Measurements from ENCODE around the gene DNAL1. TPM values are rescaled to one million over a fixed set of nuclear protein-coding genes. Genes with fewer than 3 reads are reported as not detected.

The DNAL1 gene
- total RNA-seq, 1 donor from 2014 or later: 6.6 TPM

DNA sequence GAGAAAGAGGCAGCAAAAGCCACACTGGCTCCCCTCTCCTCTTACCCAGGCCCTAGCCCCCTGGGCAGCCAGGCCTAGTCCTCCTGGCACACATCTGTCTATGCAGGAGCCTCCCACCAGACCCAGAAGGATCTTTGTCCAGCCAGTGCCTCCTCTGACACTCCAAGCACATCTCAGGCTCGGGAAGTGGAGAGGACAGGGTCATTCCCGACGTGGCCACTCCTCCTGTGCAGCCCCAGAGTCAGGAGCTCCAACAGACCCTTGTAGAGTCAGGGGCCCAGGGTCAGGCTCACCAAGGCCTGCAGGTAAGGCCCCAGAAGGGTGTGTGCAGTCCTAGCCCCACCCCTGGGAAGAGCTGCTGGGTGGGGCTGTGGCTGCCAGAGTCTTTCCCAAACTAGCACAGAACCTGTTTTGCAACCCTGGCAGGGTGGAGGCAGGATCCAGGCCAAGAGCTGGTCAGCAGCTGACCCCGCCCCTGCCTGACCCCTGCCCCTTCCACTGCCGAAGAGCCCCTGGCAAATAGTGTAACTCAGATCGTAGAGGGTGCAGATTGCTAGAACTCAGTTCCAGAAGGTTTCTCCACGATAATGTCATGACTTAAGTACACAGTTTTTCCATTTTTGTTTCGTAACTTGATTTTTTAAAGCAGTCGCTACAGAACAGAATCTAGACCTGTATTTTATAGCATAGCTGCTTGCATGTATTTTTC, 96.0 kb downstream of the DNAL1 start:
- intact Hi-C loops (cut with micrococcal nuclease): loop anchor here (1.0 to 5.0 kb wide), 6 partner anchors 12 to 147 kb away; partner anchors contain the start of gene ZNF410

DNA sequence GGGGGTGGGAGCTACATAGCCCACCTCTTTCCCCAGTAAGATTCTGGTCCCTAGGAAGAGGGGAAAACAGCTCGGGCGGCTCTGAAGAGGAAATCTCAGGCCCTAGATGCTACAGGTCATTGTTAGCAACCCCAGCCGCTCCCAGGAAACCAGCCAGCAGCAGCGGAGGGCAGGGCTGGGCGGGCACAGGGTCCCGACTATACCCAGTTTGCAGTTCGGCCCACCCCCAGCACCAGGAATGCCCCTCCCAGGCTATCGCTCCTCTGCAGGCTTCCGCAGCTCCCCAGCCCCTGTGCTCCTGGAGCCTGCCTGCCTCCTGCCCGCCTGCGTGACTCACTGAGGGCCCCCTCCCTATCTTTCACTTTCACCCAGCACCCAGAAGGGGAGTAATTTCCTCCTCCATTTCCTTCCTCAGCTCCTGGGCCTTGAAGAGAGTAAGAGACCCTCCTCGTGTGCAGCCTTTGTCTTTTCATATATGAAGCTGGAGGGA, 96.6 kb downstream of the DNAL1 start:
- intact Hi-C loops (cut with micrococcal nuclease): loop anchor here (1.0 to 5.0 kb wide), 6 partner anchors 13 to 146 kb away; partner anchors contain the start of gene ZNF410

DNA sequence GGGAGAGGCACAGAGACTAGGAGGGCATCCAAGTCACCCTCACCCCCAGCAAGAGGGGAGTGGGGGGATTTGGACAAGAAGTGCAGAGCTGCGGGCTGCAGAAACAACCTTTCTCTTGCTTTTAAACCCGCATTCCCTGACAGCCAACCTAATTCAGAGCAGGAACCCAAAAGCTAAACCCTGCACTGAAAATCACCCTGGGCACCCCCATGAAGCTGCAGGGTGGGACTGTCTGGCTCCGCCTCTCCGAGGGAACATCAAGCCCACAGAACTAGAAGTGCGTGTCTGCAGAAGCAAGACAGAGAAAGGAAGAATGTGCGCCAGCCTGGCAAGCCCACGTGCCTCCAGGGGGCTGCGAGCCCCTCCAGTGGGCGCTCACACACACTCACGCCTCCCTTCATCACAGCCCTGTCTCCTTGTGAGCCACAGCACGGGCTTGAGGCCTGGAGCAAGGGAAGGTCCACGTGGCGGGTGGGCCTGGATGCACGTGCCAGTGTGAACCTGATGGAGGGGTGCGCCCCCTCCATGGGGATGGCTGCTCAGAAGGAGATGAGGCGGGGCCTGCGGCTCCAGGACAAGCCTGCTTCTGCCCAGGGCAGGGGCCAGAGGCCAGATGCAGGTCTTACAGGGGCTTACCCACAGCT, 97.2 kb downstream of the DNAL1 start:
- intact Hi-C loops (cut with micrococcal nuclease): loop anchor here (1.0 to 5.0 kb wide), 7 partner anchors 12 to 145 kb away; partner anchors contain the start of gene ZNF410

DNA sequence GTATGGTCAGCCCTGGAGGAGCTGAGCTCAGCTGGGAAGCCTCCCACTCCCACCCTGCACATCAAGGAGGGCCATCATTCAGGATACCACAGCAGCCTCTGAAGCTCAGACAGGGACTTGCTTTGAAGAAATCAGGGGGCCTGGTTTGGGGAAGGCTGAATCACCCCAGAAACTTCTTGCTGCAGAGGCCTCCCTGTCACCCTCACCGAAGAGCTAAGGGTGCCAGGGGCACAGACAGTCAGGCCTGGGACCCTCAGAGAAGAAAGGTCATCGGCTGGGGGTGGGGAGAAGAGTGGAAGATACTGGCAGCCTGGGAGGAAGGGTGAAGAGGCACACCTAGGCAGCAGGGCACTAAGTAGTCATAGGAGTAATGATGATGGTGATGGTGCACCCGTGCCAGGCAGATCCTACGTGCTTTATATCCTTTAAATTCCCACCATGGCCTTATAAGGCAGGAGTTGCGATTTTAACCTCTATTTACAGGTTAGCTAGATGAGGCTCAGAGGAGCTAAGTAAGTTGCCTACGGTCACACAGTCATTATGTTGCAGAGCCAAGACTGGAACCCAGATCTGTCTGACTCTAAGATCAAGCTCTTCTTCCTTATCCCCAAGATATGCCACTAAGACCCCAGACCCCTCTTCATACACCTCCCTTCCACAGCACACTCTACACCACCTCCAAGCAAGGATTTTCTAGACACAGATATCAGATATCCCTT, 97.9 kb downstream of the DNAL1 start:
- intact Hi-C loops (cut with micrococcal nuclease): loop anchor here (2.0 to 5.0 kb wide), 3 partner anchors 30 to 145 kb away; partner anchors contain the start of gene ZNF410

DNA sequence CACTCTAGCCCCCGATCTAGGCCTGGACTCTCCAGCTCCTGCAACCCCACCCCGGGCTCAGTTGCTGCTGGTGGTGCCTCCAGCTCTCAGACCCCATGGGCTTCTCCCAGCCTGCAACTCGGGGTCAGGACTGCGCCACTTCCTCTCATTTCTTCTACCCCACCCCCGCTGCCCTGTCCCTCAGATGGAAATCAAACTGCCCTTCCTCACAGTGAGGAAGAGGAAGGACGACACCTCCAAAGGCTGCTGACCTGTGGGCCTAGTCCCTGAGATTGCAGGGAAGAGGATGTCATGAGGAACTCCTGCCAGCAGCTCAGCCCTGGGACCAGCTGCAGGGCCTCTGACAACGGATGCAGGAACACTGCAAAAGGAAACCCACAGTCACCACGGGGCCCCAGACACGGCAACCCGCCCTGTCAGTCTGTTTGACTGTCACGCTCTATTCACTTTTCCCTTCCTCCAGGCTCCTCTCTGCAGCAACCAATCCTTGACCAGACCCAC, 98.7 kb downstream of the DNAL1 start:
- intact Hi-C loops (cut with micrococcal nuclease): loop anchor here (2.0 to 5.0 kb wide), 3 partner anchors 31 to 144 kb away; partner anchors contain the start of gene ZNF410

DNA sequence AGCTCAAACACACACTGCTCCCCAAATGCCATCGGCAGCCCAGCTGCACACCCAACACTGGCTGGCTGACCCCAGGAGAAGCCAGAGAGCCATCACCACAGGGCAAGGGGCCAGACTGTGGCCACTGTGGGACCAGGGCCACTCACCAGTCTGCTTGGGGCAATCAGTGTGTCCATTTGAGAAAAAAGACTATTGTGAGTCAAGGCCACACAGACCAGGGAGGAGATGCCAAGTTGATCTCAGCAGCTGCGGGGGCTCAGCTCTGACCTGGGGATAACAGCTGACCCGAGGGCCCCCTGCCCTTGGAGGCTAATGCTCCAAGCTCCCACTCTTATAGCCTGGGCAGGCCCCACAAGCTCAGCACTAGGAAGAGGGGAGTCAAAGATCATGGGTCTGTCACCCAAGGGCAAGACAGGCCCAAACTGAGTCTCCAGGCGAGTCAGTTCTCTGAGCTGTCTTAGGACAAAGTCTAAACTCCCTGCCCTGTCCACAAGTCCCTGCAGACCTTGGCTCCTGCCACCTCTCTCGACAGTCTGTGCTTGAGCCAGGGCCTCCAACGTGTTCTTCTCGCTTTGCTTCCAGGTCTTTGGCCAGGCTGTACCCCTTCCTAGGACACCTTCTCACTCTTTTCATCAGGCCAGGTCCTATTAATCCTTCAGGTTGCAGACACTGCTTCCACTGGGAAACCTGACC, 99.5 kb downstream of the DNAL1 start:
- intact Hi-C loops (cut with micrococcal nuclease): loop anchor here (5.0 kb wide), 2 partner anchors 83 to 143 kb away; partner anchors contain the start of gene ZNF410

DNA sequence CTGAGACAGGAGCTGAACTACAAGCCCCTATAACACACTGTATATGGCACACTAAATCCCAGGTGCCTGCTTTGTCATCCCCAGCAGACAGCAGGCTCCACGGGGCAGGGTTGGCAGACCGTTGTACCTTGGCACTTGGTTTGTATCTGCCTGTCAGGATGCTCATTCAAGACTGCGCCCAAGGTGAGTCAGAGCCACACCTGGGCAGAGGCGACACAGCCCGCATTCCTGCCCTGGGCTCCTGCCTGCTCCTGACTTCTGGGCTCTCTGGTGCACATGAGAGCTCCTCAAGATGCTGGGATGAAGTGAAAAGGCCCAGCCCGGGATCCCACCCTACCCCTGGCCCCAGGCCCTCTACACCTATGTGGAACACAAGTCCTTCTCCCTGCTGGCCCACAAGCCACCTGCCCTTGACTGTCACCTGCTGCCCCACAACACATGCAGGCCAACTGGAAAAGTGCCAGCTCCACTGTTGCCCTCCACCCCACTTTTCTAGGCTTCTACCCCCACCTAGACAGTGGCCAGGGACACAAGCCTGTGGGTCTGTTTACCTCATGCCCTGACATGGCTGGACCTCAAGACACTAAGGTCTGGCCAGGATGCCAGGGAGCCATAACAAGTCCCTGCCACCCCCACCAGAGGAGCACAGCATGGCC, 100.2 kb downstream of the DNAL1 start:
- intact Hi-C loops (cut with micrococcal nuclease): loop anchor here (5.0 kb wide), 2 partner anchors 82 to 142 kb away; partner anchors contain the start of gene ZNF410

DNA sequence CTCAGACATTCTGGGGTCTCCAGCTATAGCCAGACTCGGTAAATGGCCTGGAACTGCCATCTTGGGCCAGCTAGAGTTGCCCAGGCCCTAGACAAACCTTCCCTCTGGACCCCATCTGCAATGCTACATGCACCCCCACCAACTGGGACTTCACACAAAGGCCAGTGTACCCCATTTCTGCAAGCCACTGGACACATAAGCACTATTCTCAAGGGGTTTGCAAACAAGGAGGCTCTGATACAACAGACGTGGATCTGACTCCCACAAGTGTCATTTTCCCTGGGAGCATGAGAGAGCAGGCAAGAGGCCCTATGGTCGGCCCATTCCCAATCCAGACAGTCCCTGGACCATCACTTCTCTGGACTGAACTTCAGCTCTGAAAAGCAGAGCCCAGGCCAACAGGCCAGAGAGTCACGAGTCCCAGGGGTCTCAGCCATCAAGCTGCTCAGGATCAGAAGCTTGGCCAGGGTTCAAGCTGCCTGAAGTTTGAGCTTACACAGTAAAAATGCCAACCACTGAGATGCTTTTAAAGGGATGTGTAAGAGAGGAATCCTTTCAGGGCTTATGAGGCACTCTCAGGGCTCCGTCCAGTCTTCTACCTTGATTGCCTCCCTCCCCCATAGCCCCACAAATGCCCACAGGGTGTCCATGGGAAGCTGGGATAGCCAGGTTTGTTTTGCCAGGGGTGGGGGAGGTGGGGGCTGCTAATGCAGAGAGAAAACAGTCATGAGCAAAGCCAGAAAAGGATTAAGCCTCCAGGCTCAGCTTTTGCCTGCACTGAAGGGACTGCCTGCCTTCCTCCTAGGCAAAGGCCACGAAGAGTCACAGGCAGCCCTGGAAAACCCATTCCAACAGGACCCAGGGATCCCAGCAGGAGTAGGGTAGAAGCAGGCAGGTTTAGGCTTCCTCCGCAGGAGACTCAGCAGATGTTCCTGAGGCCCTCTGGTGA, 101.1 kb downstream of the DNAL1 start:
- intact Hi-C loops (cut with micrococcal nuclease): no loop called here

DNA sequence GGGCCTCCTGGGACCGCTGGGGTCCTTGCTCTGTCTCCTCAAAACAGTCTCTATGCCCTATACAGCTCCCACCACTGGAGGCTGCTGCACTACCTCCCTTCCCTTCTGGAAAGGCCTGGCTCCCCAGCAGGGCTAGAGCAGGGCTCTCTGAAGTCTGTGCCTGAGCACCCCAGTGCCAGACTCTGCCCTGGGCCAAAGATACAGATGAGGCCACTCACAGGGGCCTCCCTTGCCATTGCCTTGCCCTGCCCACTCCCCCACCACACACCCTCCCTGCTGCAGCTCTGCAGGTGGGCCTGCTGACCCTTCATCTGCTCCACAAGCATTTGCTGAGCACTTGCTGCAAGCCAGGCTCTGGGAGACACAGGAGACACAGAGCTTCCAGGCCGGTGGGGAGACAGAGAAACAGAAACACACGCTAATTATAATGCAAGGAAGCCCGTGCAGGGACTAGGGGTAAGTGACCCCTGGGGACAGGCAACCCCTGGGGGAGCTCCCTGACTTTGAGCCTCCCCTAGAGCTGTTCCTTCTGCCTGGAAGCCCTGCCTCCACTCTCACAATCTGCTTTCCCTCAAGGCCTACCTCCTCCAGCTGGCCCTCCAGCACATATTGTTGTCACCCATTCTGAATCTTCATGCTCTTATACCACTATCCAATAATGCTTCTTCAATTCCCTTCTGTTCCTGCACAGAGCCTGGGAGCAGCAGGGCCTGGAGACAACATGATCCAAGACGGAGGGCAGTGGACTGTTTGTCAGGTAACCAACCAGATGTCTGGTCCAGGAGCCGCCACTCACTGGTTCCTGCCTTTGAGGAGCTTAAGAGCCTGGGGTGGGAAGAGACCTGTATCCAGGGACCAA, 102.0 kb downstream of the DNAL1 start:
- intact Hi-C loops (cut with micrococcal nuclease): no loop called here

DNA sequence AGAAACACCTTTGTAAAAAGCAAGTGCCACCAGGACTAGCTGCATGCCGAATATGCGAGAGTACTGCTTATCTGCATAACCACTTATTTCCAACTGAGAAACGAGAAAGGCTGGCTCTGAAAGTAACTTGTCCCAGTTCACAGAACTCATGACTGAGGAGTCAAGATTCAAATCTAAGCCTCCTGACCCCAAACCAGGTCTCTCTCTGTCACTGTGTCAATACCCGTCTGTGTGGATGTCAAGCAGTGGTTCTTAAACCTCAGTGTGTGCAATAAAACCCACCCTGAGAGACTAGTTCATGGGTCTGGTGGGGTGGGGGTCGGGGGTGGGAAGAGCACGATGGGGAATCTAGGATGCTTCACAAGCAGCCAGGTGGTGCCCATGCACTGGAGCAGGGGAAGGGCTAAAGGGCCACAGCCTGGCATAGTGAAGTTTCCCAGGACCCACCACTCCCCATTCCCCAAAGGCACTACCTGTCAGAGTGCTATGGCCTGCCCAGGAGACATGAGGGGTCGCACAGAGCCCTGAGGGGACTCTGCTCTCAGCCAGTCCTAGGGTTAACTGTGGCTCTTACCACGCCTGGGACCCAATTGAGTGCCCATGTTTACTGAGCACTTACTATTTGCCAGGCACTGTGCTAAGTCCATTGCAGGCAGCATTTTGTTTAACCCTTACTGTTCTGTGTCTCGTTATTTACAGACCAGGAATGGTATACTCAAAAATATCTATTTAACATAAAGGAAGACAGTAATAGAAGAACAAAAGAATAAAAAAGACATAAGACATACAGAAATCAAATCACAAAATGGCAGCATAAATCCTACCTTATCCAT, 102.8 kb downstream of the DNAL1 start:
- intact Hi-C loops (cut with micrococcal nuclease): no loop called here

DNA sequence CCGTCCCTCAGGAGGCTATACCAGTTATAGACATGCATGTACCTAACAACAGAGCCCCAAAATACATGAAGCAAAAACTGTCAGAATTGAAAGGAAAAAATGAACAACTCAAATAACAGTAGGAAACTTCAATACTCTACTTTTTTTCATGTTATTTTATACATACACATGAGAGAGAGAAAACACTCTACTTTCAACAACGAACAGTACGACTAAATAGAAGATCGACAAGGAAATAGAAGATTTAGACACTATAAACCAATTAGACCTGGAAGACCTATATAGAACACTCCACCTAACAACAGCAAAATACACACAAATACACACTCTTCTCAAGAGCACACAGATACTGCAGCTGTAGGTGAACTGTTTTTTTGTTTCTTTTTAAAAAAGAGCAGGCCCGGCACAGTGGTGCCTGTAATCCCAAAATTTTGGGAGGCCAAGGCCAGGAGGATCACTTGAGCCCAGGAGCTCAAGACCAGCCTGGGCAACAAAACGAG, 104.1 kb downstream of the DNAL1 start:
- intact Hi-C loops (cut with micrococcal nuclease): no loop called here

DNA sequence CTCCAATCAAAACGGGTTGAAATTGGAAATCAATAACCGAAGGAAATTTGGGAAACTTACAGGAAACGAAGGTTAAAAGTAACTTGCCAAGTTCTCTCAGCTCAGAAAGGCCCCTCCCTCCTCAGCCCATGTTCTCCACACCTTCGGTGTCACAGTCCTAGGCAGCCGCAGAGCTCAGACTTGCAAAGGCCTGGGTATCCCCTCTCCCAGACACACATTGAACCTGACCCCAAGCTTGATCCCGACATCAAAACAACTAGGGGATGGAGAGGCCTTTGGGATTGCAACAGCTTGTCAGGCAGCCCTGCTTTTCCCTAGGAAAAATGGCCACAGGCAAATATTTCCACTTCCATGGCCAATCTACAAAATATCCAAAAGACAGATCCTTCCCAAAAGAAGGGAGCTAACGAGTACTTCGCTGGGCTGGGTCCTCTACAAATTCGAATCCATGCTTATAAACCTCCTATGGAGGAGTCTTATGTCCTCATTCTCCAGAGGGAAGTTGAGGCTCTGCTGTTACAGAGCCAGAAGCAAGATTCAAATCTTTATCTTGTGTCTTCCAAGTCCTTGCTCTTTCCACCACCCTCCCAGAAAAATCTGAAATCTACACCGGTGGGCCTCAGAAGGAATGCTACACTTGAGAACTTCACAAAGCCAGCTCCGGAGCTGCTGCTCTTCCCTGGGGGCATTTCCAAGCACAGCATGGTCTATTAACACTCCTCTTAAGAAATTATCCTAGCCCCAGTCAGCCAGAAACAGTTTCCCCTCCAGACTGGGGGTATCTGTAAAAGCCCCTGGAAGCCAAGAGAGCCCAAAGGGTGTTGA, 105.1 kb downstream of the DNAL1 start:
- intact Hi-C loops (cut with micrococcal nuclease): no loop called here

DNA sequence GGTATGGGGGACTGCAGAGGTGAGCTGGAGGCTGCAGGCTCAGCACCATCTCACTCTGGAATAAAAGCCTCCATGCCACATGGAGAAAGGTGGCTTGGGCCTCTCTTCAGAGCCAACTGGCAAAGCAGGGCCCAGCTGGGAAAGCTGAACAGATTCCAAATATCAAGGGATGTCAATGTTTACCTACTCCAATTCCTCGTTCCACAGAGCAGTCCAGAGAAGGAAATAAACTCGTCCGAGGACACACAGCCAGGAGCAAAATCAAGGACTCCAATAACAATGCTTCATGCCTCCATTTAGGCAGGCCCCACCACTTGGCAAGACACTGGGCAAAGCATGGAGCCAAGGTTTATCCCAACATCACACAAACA, 105.7 kb downstream of the DNAL1 start:
- intact Hi-C loops (cut with micrococcal nuclease): no loop called here

DNA sequence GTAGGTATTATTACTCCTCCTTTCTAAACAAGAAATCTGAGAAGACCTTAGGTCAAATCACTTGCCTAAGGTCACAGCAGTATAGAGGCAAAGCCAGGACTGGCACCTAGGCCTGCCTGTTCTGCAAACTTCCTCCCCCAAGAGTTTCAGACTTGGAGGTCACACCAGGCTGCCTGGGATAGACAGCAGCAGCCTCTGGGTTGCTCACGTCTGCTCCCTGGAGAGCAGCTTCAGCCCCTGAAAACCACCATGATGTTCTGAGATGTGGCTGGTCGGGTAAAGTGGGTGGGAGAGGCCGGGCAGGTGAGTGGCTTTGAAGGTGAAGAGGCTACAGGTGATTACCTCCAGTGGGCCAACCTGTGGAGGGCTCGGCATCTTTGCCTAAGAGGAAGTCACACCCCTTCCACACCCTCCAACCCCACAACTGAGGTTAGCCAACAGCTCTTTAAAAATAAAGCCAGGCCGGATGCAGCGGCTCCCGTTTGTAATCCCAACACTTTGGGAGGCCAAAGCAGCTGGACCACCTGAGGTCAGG, 106.4 kb downstream of the DNAL1 start:
- intact Hi-C loops (cut with micrococcal nuclease): no loop called here

DNA sequence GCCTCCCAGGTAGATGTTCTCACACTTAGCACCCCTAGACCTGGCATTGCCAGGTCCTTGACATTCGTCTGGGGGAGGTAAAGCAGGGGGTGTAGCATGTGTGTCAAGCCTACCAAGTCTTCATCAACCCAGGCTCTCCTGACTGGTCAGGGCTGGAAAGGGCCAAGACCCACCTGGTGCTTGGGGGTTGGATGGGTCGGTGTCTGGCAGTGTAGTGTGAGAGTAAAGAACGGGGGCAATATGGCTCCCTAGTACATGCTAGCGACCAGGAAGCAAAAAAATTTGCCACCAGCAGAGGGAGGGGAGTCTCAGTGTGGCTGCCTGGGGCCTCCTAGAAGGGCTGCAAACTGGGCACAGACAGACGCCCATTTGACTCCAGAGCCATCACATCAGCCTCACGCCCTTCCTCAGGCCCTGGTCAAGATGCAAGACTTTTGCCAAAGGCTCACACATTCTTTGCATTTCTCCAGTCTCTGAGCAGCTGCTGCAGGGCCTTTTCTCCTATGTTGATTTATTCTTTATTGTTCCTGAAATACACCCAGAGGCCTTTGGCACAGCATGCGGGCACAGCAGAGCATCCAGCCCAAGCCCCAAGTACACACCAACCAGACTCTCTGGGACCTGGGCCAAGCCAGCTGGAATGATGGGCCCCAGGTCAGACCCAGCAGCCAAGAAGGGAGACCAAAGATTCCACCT, 107.7 kb downstream of the DNAL1 start:
- intact Hi-C loops (cut with micrococcal nuclease): loop anchor here (1.0 kb wide), 1 partner anchor 73 kb away; no protein-coding TSS in a partner anchor
